Thymus (tissue), 11 donors: ENCODE data around the gene HDAC8. TPM values are rescaled to one million over a fixed set of nuclear protein-coding genes. Genes with fewer than 3 reads are reported as not detected.

Experiments used
- DNase-seq, 9 donors: peaks; one replicate each; pipeline ENCODE4 v3.0.0-alpha.2; 2013; ENCODE audit warnings: low spot score in 9 of 9, low read depth in 6 of 9, missing footprints in 1 of 9
- H3K27ac ChIP-seq, 2 donors: one replicate each; pipeline ENCODE4 v1.5.1; 2013; ENCODE audit warnings: control low read depth in 1 of 2, low read depth in 1 of 2, low read length in 1 of 2, mild to moderate bottlenecking in 1 of 2, moderate library complexity in 1 of 2
- H3K27me3 ChIP-seq, 2 donors: one replicate each; pipeline ENCODE4 v1.5.1; 2013; ENCODE audit warnings: low read length in 1 of 2; ENCODE audit not compliant: control insufficient read depth in 2 of 2, insufficient read depth in 1 of 2
- H3K36me3 ChIP-seq, 2 donors: one replicate each; pipeline ENCODE4 v1.5.1; 2013; ENCODE audit warnings: low read length in 1 of 2, mild to moderate bottlenecking in 1 of 2, moderate library complexity in 1 of 2; ENCODE audit not compliant: control insufficient read depth in 2 of 2, insufficient read depth in 2 of 2
- H3K4me1 ChIP-seq, 2 donors: one replicate each; pipeline ENCODE4 v1.5.1; 2013; ENCODE audit warnings: low read length in 2 of 2; ENCODE audit not compliant: control insufficient read depth in 2 of 2, insufficient read depth in 2 of 2
- H3K4me3 ChIP-seq, 2 donors: one replicate each; pipeline ENCODE4 v1.5.1; 2013; ENCODE audit warnings: low read length in 2 of 2, control low read depth in 1 of 2, mild to moderate bottlenecking in 1 of 2
- H3K9me3 ChIP-seq, 2 donors: one replicate each; pipeline ENCODE4 v1.5.1; 2013; ENCODE audit warnings: low read length in 1 of 2, mild to moderate bottlenecking in 1 of 2; ENCODE audit not compliant: control insufficient read depth in 2 of 2, insufficient read depth in 1 of 2
- WGBS: extraction: QIAGEN DNeasy Blood & Tissue Kit; methylation state at CpG from one replicate; pipeline ENCODE4 v1.1.7; 2013; 5-methylcytosine and 5-hydroxymethylcytosine counted together
- polyA plus RNA-seq: library from polyadenylated mRNA; stranded (reverse); fragments of 200-250 nt; gene quantifications from one replicate; pipeline ENCODE4 v1.2.3, GENCODE V29; 2013
- total RNA-seq: library from RNA; stranded (reverse); fragments of 120-200 nt; gene quantifications from one replicate; pipeline ENCODE4 v1.2.4, GENCODE V29; 2013
- donor health status: healthy.

The HDAC8 gene
- total and polyA plus RNA-seq, 2 donors: 15.4 to 27.1 TPM

DNA sequence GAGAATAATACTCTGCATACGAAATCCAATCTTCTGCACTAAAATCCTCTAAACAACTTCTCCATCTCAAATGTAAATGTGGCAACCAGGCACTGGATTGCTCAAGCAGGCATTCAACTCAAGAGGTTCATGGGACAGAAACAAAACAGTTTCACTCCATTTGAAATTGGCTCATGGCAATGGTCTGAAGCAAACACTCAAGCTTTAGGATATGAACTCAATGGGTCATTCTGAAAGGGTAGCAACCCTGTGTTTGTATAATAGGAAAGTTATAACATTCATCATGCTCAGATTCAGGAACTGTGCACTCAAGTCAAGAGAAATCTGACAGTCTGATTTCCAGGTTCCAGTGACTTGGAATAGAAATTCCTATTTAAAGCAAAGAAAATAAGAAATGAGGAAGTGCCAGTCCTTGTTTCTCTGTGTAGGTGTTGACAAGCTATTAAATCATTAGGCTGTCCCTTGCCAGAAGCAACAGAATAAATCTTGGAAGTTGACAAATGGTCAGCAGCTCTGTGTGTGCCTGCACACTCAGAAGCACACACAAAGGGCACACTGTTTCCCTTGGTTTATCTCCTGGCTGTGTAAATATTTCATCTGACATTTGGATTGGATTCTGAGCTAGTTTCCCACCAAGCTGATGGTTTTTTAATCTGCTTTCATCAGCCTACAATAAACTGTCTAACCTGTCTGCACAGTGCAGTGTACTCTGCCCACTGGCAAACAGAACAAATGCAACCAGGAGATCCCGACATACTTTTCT lies 191.0 kb downstream of the HDAC8 start:
- no peak overlapping the region for H3K4me3 ChIP-seq
- no peaks in the 10 kb centered on the region for H3K4me1 ChIP-seq
- no peak for DNase-seq
- H3K27ac ChIP-seq: no peak overlapping the region
- H3K27me3 ChIP-seq: no peaks in the 10 kb centered on the region
- H3K9me3 ChIP-seq: no peaks in the 10 kb centered on the region
- no peaks in the 10 kb centered on the region for H3K36me3 ChIP-seq
- 87% methylated on average over 2 of the region's 2 CpGs for WGBS

GRCh38 chrX:72376124-72376523 lies 196.5 kb downstream of the HDAC8 start:
- Histone ChIP-seq H3K27me3 (no peaks in the 10 kb centered on the region), H3K4me1 (no peaks in the 10 kb centered on the region), H3K9me3 (no peaks in the 10 kb centered on the region), H3K4me3 (no peak overlapping the region), H3K36me3 (no peaks in the 10 kb centered on the region), H3K27ac (no peak overlapping the region)
- DNase-seq: no peak
- WGBS: 99% methylated on average over 9 of the region's 9 CpGs

GRCh38 chrX:72373136-72373535 lies 199.5 kb downstream of the HDAC8 start:
- Histone ChIP-seq H3K36me3 (no peaks in the 10 kb centered on the region), H3K27me3 (no peaks in the 10 kb centered on the region), H3K9me3 (no peaks in the 10 kb centered on the region), H3K4me1 (no peaks in the 10 kb centered on the region), H3K27ac (no peak overlapping the region), H3K4me3 (no peak overlapping the region)
- DNase-seq: no peak
- 100% methylated on average over 1 of the region's 1 CpG for WGBS

DNA sequence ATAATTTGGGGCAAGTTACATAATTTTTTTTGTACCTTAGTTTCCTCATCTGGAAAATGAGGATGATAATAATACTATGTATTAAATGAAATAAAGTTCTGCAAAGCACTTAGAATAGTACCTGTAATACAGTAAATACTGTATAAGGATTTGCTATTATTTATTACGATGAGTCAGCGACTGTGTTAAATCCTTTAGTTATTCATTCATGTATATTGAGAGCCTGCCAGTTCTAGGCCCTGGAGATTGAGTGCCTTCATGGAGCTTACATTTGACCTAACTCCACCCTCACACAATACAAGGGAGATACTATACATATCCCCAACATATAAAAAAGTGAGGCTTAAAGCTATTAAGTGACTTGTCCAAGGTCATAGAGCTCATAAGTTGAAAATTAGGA lies 199.9 kb downstream of the HDAC8 start:
- no peak for DNase-seq
- Histone ChIP-seq H3K9me3 (no peaks in the 10 kb centered on the region), H3K36me3 (no peaks in the 10 kb centered on the region), H3K27ac (no peak overlapping the region), H3K27me3 (no peaks in the 10 kb centered on the region), H3K4me3 (no peak overlapping the region), H3K4me1 (no peaks in the 10 kb centered on the region)
- WGBS: 100% methylated on average over 2 of the region's 2 CpGs

- Histone ChIP-seq H3K27ac (no peak overlapping the region), H3K4me3 (no peak overlapping the region), H3K4me1 (no peaks in the 10 kb centered on the region), H3K36me3 (no peaks in the 10 kb centered on the region), H3K27me3 (no peaks in the 10 kb centered on the region), H3K9me3 (no peaks in the 10 kb centered on the region)
- 94% methylated on average over 3 of the region's 3 CpGs for WGBS
- no peak for DNase-seq
Observed at GRCh38 chrX:72371405-72371804, 201.2 kb downstream of the HDAC8 start.

DNA sequence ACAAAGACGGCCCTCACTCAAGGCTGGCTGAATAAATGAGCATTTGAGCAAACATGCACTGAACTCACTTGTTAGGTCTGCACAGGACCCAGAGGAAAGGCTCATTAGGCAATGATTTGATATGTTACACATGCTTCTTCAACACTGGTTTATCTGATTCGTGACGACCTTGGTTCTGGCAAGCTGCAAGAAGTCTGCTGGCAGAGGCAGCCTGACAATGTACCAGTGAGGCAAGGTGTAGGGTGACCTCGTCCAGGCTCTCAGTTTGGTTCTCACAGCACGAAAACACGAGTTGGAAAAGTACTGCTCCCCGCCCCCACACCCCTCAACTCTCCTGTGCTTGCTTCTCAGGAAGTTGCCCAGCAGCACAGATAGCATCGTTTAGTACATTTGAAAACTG lies 203.8 kb downstream of the HDAC8 start:
- H3K27ac ChIP-seq: no peak overlapping the region
- H3K27me3 ChIP-seq: no peaks in the 10 kb centered on the region
- no peak for DNase-seq
- no peaks in the 10 kb centered on the region for H3K9me3 ChIP-seq
- no peaks in the 10 kb centered on the region for H3K4me1 ChIP-seq
- WGBS: 95% methylated on average over 8 of the region's 8 CpGs
- no peak overlapping the region for H3K4me3 ChIP-seq
- H3K36me3 ChIP-seq: no peaks in the 10 kb centered on the region

DNA sequence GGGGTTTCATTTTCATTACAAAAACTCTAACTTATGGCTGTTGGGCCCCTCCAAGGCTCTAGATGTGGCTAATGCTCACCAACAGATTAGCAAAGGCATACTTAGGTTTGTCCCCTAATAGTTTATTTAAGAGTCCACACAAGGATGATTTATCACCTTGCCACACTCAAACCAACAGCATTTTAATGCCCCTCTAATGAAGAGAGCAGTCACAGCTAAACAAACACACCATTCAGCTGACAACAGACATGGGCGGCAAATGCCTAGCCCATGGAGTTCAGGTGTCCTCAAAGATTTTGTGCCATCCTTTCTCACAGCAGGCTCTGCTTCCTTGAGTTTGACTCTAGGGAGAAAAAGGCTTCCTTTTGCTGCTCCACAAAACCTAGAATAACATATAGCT lies 205.1 kb downstream of the HDAC8 start:
- no peak overlapping the region for H3K27ac ChIP-seq
- H3K27me3 ChIP-seq: no peaks in the 10 kb centered on the region
- DNase-seq: no peak
- H3K36me3 ChIP-seq: no peaks in the 10 kb centered on the region
- no peak overlapping the region for H3K4me3 ChIP-seq
- no peaks in the 10 kb centered on the region for H3K4me1 ChIP-seq
- H3K9me3 ChIP-seq: no peaks in the 10 kb centered on the region
- 97% methylated on average over 1 of the region's 1 CpG for WGBS

DNA sequence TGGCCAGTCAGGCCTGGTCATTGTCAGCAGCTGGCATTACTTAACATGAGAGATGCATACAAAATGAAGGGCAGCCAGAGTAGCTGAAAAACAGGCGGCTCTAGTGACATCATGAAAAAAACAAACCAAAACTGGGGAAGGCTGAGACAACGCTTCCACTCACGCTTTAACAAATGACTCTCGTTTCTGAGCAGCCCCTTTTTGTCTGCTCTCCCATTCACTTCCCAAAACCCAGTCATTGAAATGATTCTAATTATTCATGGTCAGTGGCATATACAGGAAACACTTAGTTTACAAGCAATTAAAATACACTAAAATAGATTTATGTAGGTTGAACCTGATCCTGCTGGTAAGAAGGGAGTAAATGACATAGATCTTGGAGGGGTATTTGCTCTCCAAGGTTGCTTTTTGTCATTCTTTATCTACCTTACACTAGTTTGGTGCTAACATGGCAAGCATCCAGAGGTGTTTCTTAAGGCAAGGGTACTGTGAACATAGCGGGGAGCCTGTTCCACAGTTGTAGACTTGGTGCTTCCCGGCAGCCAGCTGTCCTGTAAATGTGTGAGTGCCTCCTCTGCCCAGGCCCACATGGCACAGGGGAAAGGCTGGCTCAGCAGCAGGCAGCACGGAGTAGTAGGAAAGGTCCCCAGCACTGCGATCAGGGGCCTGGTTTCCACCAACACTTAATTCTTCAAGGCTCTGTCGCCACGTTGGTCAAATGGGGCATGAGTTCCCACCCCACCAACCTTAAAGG lies 205.8 kb downstream of the HDAC8 start:
- Histone ChIP-seq H3K4me3 (no peak overlapping the region), H3K36me3 (no peaks in the 10 kb centered on the region), H3K27ac (no peak overlapping the region), H3K4me1 (no peaks in the 10 kb centered on the region), H3K9me3 (no peaks in the 10 kb centered on the region), H3K27me3 (no peaks in the 10 kb centered on the region)
- WGBS: 97% methylated on average over 10 of the region's 10 CpGs
- DNase-seq: no peak

DNA sequence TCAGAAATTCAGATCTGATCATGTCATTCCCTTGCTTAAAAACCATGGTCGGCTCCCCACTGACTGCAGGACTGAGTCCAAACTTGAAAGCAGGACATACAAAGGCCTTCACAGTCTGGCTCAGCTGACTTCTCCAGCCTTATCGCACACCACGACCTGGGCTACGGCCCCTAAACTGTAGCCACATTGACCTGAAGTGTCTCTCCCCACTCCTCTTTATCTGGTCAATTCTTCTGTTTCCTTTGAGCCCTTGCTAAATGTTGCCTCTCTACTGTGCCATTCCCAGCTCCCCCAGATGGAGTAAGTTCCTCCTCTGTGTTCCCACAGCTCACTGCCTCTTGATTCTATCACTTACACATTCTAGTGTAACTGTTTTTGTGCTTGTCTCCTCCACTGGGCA lies 206.5 kb downstream of the HDAC8 start:
- no peaks in the 10 kb centered on the region for H3K36me3 ChIP-seq
- no peaks in the 10 kb centered on the region for H3K9me3 ChIP-seq
- H3K27ac ChIP-seq: no peak overlapping the region
- H3K4me1 ChIP-seq: no peaks in the 10 kb centered on the region
- no peaks in the 10 kb centered on the region for H3K27me3 ChIP-seq
- no peak overlapping the region for H3K4me3 ChIP-seq
- no peak for DNase-seq
- WGBS: 95% methylated on average over 4 of the region's 4 CpGs
